ENCODE measurements around the gene PCCA.

DNA sequence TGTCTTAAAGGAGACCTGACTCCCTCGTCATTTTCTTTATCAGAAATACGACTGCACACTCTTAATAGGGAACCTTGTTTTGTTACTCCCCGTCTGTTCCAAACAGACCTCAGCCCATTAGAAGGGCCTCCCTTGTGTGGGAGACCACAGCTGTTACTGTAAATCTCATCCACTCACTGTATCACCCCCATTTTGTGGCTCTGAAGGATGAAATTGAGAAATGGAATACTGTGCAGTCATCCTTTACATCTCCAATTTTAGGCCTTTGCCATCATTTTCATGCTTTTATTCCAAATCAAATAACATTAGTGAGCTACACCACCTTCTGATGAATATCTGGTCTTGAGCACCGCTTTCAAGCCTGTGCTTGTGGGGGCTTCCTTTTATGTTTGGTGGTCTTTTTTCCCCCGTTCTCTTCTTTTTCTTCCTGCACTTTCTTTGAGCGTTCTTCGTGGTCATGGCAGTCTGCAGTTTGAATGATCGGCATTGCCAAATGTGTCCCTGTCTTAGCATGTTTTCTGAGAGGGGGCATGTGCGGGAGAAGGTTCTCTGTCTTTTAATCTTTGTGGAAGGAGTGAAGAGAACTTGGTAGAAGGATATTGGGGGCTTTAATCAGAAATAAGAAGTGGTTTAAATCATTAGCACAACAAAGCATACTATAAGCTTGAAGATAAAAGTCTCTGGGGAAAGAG, 433.9 kb downstream of the PCCA start:
- TF ChIP-seq ARNT (IDR thresholded peaks at IDR 0.05) (no peak), TARDBP (IDR thresholded peaks at IDR 0.05) (no peak), HDGF (IDR thresholded peaks at IDR 0.05; ENCODE audit: borderline replicate concordance) (no peak), ELF4 (IDR thresholded peaks at IDR 0.05) (no peak), LEF1 (IDR thresholded peaks at IDR 0.05; ENCODE audit: borderline replicate concordance) (no peak), BHLHE40 (IDR thresholded peaks at IDR 0.05; ENCODE audit: borderline replicate concordance) (no peak), SP1 (IDR thresholded peaks at IDR 0.05) (no peak), FOXK2 (IDR thresholded peaks at IDR 0.05) (no peak), FOXM1 (IDR thresholded peaks at IDR 0.05; ENCODE audit: borderline replicate concordance) (no peak)
- TF ChIP-seq, protein P1, sequence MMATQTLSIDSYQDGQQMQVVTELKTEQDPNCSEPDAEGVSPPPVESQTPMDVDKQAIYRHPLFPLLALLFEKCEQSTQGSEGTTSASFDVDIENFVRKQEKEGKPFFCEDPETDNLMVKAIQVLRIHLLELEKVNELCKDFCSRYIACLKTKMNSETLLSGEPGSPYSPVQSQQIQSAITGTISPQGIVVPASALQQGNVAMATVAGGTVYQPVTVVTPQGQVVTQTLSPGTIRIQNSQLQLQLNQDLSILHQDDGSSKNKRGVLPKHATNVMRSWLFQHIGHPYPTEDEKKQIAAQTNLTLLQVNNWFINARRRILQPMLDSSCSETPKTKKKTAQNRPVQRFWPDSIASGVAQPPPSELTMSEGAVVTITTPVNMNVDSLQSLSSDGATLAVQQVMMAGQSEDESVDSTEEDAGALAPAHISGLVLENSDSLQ (IDR thresholded peaks at IDR 0.05): no peak
